A549 (cell line): ENCODE measurements around the gene TEX44. TPM values are rescaled to one million over a fixed set of nuclear protein-coding genes. Genes with fewer than 3 reads are reported as not detected.

ENCODE experiments used
- ATAC-seq, 2 experiments: fragments of 200-7000 bp in 1 of 2; fragments of >200 bp in 1 of 2; cut with Nextera tagmentation in 1 of 2; cut with Tn5 transposase in 1 of 2; 3 replicates each; pipeline versions ENCODE4 v1.8.0 to v1.9.1; 2018 to 2020; ENCODE audit warnings: mild to moderate bottlenecking in 1 of 2, moderate library complexity in 1 of 2
- CTCF ChIA-PET: fragments of 300-600 bp; sonication (Branson Sonifier 250); formaldehyde crosslinking; extraction: SDS; loops from one replicate; lab custom pipeline; 2021; ENCODE audit warnings: antibody characterized with exemption, inconsistent platforms; lab: Yijun Ruan, JAX
- POLR2A ChIA-PET: fragments of 350-600 bp; formaldehyde crosslinking; extraction: SDS; loops from one replicate; lab custom pipeline; 2021; ENCODE audit warnings: antibody characterized with exemption, inconsistent platforms; lab: Yijun Ruan, JAX
- DNase-seq, 2 experiments: peaks; one replicate each; pipeline versions ENCODE4 v3.0.0 to v3.0.0-alpha.2; 2011 to 2016; ENCODE audit warnings: low read depth in 1 of 2, low spot score in 1 of 2
- FAIRE-seq: peaks from 2 replicates; lab custom pipeline; 2011; peaks lifted over from hg19 to GRCh38; lab: Jason Lieb, UNC
- H3K27ac ChIP-seq, 2 experiments: fragments of >200 bp; sonication (Bioruptor Twin); formaldehyde crosslinking; 3 replicates each; pipeline ENCODE4 v1.5.1; 2016 to 2017
- H3K4me1 ChIP-seq: fragments of >200 bp; sonication (Bioruptor Twin); formaldehyde crosslinking; 3 replicates; pipeline ENCODE4 v1.6.1; 2016
- H3K4me2 ChIP-seq: fragments of >200 bp; sonication (Bioruptor Twin); formaldehyde crosslinking; 3 replicates; pipeline ENCODE4 v1.6.1; 2016
- H3K4me3 ChIP-seq: fragments of >200 bp; sonication (Bioruptor Twin); formaldehyde crosslinking; 3 replicates; pipeline ENCODE4 v1.5.1; 2016
- H3K9me3 ChIP-seq: fragments of >200 bp; sonication (Bioruptor Twin); formaldehyde crosslinking; 3 replicates; pipeline ENCODE4 v1.6.1; 2016
- ATOH8 ChIP-seq: fragments of 250-450 bp; sonication (Bioruptor Pico); IDR thresholded peaks from 2 replicates; pipeline ENCODE4 v1.5.0; 2020; ENCODE audit warnings: low read depth, mild to moderate bottlenecking, moderate library complexity
- BHLHE40 ChIP-seq: IDR thresholded peaks from 2 replicates; pipeline ENCODE4 v1.6.1; 2012; ENCODE audit warnings: low read depth, low read length, inconsistent platforms
- CBX8 ChIP-seq: fragments of 200-600 bp; sonication (generic); IDR thresholded peaks from 2 replicates; pipeline ENCODE4 v1.6.1; 2016
- CHD4 ChIP-seq: fragments of 200-600 bp; sonication (generic); IDR thresholded peaks from 2 replicates; pipeline ENCODE4 v1.6.1; 2016; ENCODE audit warnings: antibody characterized with exemption, mild to moderate bottlenecking, borderline replicate concordance
- CTCF ChIP-seq: fragments of >200 bp; sonication (Bioruptor Twin); formaldehyde crosslinking; IDR thresholded peaks from 3 replicates; pipeline ENCODE4 v1.5.1; 2016
- EHF ChIP-seq: fragments of 250-450 bp; sonication (Bioruptor Pico); IDR thresholded peaks from 2 replicates; pipeline ENCODE4 v1.5.0; 2020; ENCODE audit warnings: mild to moderate bottlenecking
- ELK1 ChIP-seq: fragments of 150-350 bp; IDR thresholded peaks from 2 replicates; pipeline ENCODE4 v1.6.1; 2014; ENCODE audit warnings: low read depth, mild to moderate bottlenecking, low read length
- ESRRA ChIP-seq: fragments of 150-350 bp; IDR thresholded peaks from 2 replicates; pipeline ENCODE4 v1.6.1; 2014; ENCODE audit warnings: mild to moderate bottlenecking, low read length, borderline replicate concordance
- FOSL2 ChIP-seq, 2 experiments: fragments of 450-650 bp in 1 of 2; fragments of >200 bp in 1 of 2; sonication (Bioruptor Twin) in 1 of 2; formaldehyde crosslinking; IDR thresholded peaks; 2 replicates each; pipeline versions ENCODE4 v1.5.0 to v1.6.1; 2016 to 2020; ENCODE audit warnings: mild to moderate bottlenecking in 1 of 2, moderate library complexity in 1 of 2
- GATA3 ChIP-seq: IDR thresholded peaks from 2 replicates; pipeline ENCODE4 v1.6.1; 2012; ENCODE audit warnings: borderline replicate concordance
- HOXA7 ChIP-seq: fragments of 250-450 bp; sonication (Bioruptor Pico); IDR thresholded peaks from 2 replicates; pipeline ENCODE4 v1.5.0; 2020; ENCODE audit warnings: mild to moderate bottlenecking, moderate library complexity
- JUN ChIP-seq, 2 experiments: fragments of >200 bp; sonication (Bioruptor Twin); formaldehyde crosslinking; IDR thresholded peaks; 2 replicates in 1 of 2; 3 replicates in 1 of 2; pipeline ENCODE4 v1.6.1; 2016 to 2017
- KDM1A ChIP-seq: fragments of 200-600 bp; sonication (generic); IDR thresholded peaks from 2 replicates; pipeline ENCODE4 v1.6.1; 2016; ENCODE audit warnings: low read depth, mild to moderate bottlenecking
- KDM5A ChIP-seq: fragments of 200-600 bp; sonication (generic); IDR thresholded peaks from 2 replicates; pipeline ENCODE4 v1.6.1; 2016; ENCODE audit warnings: antibody characterized with exemption, mild to moderate bottlenecking
- PBX3 ChIP-seq: IDR thresholded peaks from 2 replicates; pipeline ENCODE4 v1.6.1; 2012
- RARB ChIP-seq: fragments of 250-450 bp; sonication (Bioruptor Pico); IDR thresholded peaks from 2 replicates; pipeline ENCODE4 v1.8.0; 2021; ENCODE audit warnings: mild to moderate bottlenecking, moderate library complexity
- RCOR1 ChIP-seq: fragments of 150-350 bp; IDR thresholded peaks from 2 replicates; pipeline ENCODE4 v1.6.1; 2014; ENCODE audit warnings: antibody characterized with exemption, low read length, low read depth
- USF2 ChIP-seq: fragments of 450-650 bp; IDR thresholded peaks from 2 replicates; pipeline ENCODE4 v1.6.1; 2014; ENCODE audit warnings: antibody characterized with exemption
- ZFP36 ChIP-seq: fragments of 450-650 bp; IDR thresholded peaks from 2 replicates; pipeline ENCODE4 v1.6.1; 2014; ENCODE audit warnings: borderline replicate concordance; ENCODE audit not compliant: partially characterized antibody
- ZSCAN20 ChIP-seq: fragments of 250-450 bp; sonication (Bioruptor Pico); IDR thresholded peaks from 2 replicates; pipeline ENCODE4 v1.8.0; 2022; ENCODE audit warnings: mild to moderate bottlenecking, moderate library complexity
- WGBS: methylation state at CpG from one replicate; pipeline ENCODE4 v1.1.6; 2017; ENCODE audit errors: missing lambda C conversion rate; 5-methylcytosine and 5-hydroxymethylcytosine counted together
- polyA plus RNA-seq, 4 experiments: library from polyadenylated mRNA; depleted of rRNA in 3 of 4; stranded (reverse); fragments of >200 nt; fragmentation: RNase III in 1 of 4; extraction: RNeasy Plus Mini Kit Qiagen cat#74134 plus additional on column Dnase treatment in 1 of 4; gene quantifications; 2 replicates in 3 of 4; 3 replicates in 1 of 4; pipeline ENCODE4 v1.2.3, GENCODE V29; 2011 to 2017

TEX44 gene
- polyA plus RNA-seq, 2 of the 4 experiments (the other 2 are of a cell fraction) = not detected

GRCh38 chr2:231612109-231612455 is 19.4 kb downstream of the TEX44 start:
- POLR2A ChIA-PET = interaction anchor here (0.5 to 4.0 kb wide), 11 partner anchors 10 to 148 kb away, joined by 3 to 61 read pairs (median 10); partner anchors contain the start of genes NCL and PTMA
- peak; percentile 76 to 88 for DNase-seq
- TF ChIP-seq JUN (IDR thresholded peaks at IDR 0.05) = peak in 1 of 2 experiments; percentile 12; a peak in 1 of 5 replicates
- TF ChIP-seq ZFP36 = peak; percentile 1
- TF ChIP-seq PBX3 = no peak
- no peak for TF ChIP-seq EHF (CRISPR knock-in tag)
- TF ChIP-seq CBX8 = no peak
- no peak for TF ChIP-seq KDM1A
- no peak for TF ChIP-seq ELK1
- TF ChIP-seq KDM5A = no peak
- TF ChIP-seq RARB (CRISPR knock-in tag) = no peak
- TF ChIP-seq CHD4 = no peak
- TF ChIP-seq FOSL2 (IDR thresholded peaks at IDR 0.05) = no peak
- TF ChIP-seq FOSL2 (CRISPR knock-in tag; IDR thresholded peaks at IDR 0.05) = no peak
- TF ChIP-seq GATA3 = no peak
- no peak for TF ChIP-seq ESRRA
- TF ChIP-seq RCOR1 = 0 out of 2 replicates have a peak, but pooled peaks have one; percentile 38
- no peak for TF ChIP-seq ZSCAN20 (CRISPR knock-in tag)
- no peak for TF ChIP-seq HOXA7
- TF ChIP-seq USF2 = no peak
- no peak for TF ChIP-seq CTCF
- TF ChIP-seq BHLHE40 = no peak
- no peak for TF ChIP-seq ATOH8 (CRISPR knock-in tag)
- TF ChIP-seq, all 56 proteins: peak for 3
- Histone ChIP-seq H3K4me1 (peaks cover 35% of the 10 kb centered on the region), H3K9me3 (no peaks in the 10 kb centered on the region), H3K4me2 (peak overlapping the region; percentile 76), H3K27ac (peak overlapping the region; percentile 90 to 95), H3K4me3 (peak overlapping the region; percentile 11; the same call in 1 of the 3 replicates)
- FAIRE-seq (no peak), ATAC-seq (peak; percentile 57 to 67)
- CTCF ChIA-PET = interaction anchor here (0.7 to 95.1 kb wide), 24 partner anchors 10 to 908 kb away, joined by 3 to 4158 read pairs (median 5); partner anchors contain the start of genes COPS7B, PRSS56, PTMA and TEX44
- WGBS = 11% methylated on average over 7 of the region's 10 CpGs
